HG02840 (cell line): ENCODE data around the gene OGA.

Source experiments
- ATAC-seq: cut with Tn5 transposase; IDR thresholded peaks from one replicate; pipeline ENCODE4 v1.9.1; 2021; ENCODE audit warnings: mild to moderate bottlenecking, moderate library complexity, moderate number of reproducible peaks; ENCODE audit not compliant: unreplicated experiment, low FRiP score

OGA gene

DNA sequence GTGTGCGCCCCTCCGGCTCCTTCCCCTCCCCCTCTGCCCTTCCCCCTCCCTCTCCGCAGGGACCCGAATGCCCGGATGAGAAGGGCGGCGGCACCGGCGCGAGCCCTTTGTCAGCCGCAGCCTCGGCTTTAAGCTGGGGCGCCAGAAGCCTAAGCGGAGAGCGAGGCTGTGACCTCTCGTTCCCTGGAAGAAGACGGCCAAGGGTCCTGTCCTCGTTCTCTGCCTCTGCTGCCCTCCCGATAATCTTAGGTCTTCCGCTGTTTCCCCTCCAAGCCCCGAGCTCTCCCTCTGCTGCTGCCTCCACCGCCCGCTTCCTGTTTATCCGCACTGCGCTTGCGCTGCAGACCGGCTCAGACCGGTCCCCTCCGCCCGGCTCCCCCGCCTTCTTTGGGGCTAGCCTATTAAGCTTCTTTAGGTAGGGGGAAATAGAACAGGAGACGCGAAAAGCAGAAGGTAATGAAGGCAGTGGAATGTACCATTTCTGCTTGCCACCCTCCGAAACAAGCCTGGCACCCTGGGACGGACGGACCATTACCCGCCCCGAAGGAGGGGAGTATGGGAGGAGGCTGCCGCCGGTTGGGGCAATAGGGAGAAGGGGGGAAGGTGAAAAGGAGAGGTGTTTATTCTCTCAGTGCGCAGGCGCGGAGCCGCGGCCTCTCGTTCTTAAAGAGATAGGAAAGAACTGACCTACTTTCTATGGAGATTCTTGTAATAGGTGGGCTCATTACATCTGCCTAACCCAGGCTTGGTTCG lies at the start of gene OGA:
OGA (minus strand) TSS at position 326 of the 753 bp plus-strand sequence. CDS start 422 bp downstream, outside the sequence.
- ATAC-seq = peak; percentile 90

DNA sequence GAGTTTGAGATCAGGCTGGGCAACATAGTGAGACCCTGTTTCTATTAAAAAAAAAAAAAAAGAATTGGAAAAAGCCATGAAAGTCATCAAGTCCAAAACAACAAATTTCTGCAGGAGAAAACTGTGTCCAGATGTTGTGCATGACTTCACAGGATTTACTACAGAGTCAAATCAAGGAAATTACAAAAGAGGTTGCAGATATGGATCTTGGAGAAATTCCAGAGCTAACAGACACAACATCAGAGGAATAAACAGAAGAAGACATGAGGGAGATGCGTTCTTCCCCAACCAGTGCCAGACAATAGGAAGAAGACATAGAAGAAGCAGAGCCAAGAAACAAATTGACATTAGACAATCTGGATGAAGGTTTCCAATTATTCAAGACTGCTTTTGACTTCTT lies 49.7 kb upstream of the OGA start:
- no peak for ATAC-seq

DNA sequence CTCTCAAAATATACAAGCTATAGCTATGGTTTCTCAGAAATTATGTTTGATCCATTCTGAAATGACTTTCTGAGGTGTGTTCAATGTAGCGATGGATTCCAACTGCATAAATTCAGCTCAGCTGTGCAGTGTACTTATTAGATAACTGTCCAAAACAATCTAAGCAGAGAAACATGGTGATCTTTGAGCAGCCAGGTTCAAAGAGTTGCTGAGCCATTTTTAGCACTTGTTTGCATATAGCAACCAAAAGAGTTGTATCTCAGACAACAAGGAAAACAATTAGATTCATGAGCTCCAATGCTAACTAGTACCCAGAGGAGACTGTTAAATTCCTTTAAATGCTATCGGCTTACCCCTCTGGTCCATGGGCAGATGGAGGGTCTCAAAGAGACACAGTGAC lies 41.3 kb upstream of the OGA start:
- ATAC-seq = no peak

- ATAC-seq = peak; percentile 74
These were observed 40.7 kb upstream of the OGA start for GRCh38 chr10:101858723-101859500.

DNA sequence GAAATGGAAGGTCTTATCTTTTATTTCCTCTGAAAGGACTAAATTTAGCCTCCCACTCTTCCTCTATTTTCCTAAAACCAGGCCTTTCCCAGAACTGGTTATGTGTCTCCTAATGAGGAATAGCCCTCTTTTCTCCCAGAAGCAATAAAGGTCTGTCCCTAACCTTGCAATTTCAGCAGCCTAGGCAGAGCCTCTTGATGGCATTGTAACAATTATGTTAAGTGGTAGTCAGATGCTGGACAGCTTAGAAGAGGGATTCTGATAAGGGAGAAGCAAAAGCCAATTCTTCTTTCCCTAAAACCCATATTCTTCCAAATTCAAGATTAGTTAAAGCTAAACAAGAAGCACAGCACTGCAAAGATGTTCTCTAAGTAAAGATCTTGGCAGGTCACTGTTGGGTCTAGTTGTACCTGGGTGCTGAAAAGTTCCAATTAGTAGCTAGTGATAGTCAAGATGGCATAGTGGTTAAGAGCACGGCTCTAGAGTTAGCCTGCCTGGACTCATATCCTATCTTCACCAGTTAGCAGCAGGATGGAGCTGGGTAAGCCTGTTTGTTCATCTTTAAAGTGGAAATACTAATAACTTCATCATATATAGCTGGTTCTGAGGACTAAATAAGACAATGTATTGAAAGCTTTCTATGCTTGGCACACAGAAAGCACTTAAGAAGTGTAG lies 39.7 kb upstream of the OGA start:
- ATAC-seq = no peak

GRCh38 chr10:101856626-101857025 lies 38.4 kb upstream of the OGA start:
- ATAC-seq = no peak

DNA sequence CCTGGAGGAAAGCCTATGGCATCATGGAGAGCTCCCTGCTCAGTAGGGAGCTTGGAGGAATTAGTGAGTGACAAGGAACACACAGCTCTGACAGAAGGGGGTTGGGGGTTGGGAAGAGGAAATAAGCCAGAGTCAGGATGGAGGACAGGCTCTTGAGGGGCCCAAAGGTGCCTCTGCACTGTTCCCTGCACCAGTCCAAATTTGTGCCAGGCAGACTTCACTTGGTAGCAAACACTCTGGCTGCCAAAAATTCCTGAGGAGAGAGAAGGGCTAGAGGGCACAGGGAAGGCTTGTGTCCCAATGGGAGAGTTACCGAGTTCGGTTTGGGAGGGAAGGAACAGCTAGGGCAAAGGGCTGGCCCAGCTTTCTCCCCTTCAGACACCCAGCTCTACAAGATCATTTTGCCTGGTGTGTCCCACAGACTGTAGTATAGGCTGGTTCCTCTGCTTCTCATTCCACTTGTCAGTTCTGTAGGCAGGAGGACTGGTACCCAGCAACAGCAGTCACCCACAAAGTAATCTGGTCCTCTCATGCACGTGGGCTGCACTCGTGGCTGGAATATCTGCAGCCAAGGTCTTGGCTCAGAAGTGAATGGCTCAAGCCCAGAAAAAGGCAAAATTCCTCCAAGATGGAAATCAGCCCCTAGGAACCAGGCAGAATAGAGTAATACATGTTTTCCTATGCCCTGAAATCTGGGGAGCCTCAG lies 33.3 kb upstream of the OGA start:
- no peak for ATAC-seq

DNA sequence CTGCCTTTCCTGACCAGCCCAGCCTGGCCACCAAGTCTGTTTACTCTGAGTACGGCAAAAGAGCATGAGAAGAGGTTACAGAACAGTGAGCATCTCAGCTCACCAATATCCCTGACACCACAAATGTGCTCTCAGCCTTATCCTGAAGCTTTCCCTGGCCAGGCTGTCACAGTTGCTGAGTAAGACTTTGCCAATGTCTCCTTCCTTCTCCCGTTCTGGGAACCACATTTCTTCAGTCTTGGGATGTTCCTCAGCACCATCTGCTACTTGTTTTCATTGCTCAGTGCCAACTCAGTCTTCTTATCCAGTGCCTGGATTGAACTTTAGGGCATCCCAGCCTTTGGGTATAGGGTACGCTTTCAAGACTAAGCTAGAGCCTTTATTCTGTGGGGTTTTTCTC lies 32.5 kb upstream of the OGA start:
- no peak for ATAC-seq

DNA sequence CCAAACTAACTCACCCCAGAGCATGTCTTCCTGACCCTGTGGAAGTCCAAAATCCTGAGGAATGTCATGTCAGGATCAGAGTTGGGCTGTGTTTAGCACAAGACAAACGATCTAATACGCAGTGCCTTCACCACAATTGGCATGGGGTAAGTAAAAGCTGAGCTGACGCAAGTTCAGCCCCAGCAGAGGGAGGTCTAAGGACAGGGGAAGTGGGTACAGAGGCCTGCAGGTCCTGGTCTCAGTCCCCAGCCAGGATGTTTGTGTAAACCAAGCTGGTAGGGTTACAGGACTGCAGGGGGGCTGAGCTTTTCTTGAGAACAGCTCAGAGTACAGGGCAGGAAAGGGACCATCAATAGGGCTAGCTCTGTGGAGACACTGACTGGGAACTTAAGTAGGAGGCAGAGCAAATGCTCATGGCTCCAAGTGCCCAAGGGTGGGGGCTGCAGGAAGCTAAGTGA lies 30.7 kb upstream of the OGA start:
- no peak for ATAC-seq

DNA sequence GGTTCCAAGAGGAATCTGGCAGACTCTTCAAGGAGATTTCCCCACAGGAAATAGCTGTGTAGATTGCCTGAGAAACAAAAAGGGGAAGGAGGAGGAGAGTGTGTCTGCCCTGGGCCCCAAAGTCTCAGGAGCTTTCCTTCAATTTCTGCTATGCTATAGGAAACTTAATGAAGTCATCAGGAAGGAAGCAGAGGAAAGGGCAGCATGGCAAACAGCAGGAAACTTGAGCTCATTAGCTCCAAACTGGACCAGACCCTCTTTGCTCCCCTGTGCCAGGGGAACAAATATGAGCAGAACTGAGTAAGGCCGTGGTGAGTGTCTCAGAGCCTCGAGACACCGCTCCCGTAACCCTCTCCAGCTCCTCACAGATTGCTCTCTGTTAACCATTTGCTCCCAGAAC lies 30.2 kb upstream of the OGA start:
- no peak for ATAC-seq

- no peak for ATAC-seq
These were observed 27.6 kb upstream of the OGA start for GRCh38 chr10:101845893-101846292.

GRCh38 chr10:101843032-101844021 lies 25.1 kb upstream of the OGA start, which contains the start of gene KCNIP2:
Gene KCNIP2 (minus strand): TSS chr10:101843800. CDS start chr10:101843568, 232 bp downstream.
- ATAC-seq = no peak

DNA sequence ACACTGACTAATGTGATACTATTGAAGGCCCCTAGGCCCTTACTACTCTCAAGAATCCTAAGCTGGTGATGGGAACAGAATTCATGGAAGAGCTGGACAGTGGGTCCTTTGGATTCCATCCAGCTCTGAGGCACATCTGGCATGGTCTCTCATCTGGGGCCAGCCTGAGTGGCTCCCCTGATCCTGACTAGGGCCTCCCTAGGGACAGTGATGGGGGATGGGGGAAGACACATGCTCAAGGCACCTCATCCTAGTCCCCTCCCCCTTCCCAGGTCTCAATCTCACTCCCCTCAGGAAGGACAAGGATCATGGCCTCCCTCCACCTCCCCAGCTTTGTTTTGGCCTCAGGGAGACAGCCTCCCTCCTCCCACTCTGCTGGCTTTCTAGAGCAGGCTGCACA lies 23.6 kb upstream of the OGA start:
- ATAC-seq = no peak

GRCh38 chr10:101840741-101841453 lies 22.7 kb upstream of the OGA start:
- peak; percentile 53 for ATAC-seq

- ATAC-seq = no peak
These were observed 21.9 kb upstream of the OGA start for GRCh38 chr10:101840102-101840684.

DNA sequence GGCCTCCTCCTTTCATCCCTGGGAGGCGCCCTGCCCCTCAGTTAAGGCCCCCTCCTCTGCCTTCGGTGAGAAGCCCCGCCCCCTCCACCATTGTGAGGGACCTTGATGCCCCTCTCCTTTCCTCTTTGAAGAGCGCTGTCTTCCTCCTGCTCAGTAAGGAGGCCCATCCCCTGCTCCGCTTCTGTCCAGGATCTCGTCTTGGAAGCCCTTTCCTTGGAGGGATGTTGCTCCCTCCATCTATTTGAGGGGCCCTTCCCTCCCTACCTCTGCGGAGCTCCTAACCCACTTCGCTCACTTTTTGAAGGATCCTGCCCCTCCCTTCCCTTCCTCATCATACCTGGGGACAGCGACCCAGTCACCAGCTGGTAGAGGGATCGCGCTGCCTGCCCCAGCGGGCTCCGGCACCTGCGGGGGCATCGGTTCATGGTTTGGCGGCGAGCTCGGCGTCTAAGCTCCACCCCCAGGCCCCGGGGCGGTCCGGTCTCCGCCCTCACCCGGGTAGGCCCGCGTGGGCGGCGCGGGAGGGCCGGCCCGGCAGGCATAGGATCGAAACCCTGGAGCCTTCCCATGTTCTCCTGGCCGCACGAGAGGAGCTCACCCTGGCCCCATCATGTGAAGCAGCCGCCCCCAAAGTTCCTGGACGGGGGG lies 21.3 kb upstream of the OGA start:
- no peak for ATAC-seq

- no peak for ATAC-seq
These were observed 20.8 kb upstream of the OGA start for GRCh38 chr10:101839002-101839401.
